HG03280 (cell line): Measurements from ENCODE around the gene HDAC8.
"Not testable (repeated sequence)": the region's sequence is repeated elsewhere in the genome, so short reads cannot be mapped to it uniquely, and the experiment has no call there.

Source experiments
- ATAC-seq: cut with Tn5 transposase; IDR thresholded peaks from one replicate; pipeline ENCODE4 v1.9.1; 2021; ENCODE audit warnings: mild to moderate bottlenecking, moderate library complexity; ENCODE audit not compliant: unreplicated experiment

Gene HDAC8

GRCh38 chrX:72465889-72466288 lies 106.8 kb downstream of the HDAC8 start:
- ATAC-seq: no peak

GRCh38 chrX:72461766-72462165 lies 110.9 kb downstream of the HDAC8 start:
- no peak for ATAC-seq

- ATAC-seq: no peak
Measured at GRCh38 chrX:72461288-72461687, 111.4 kb downstream of the HDAC8 start.

- ATAC-seq: no peak
Measured at GRCh38 chrX:72460715-72461114, 111.9 kb downstream of the HDAC8 start.

- ATAC-seq: not testable (repeated sequence)
Measured at GRCh38 chrX:72449034-72449433, 123.6 kb downstream of the HDAC8 start.

- ATAC-seq: not testable (repeated sequence)
Measured at GRCh38 chrX:72440764-72441163, 131.9 kb downstream of the HDAC8 start.

- ATAC-seq: no peak
Measured at GRCh38 chrX:72436010-72436409, 136.6 kb downstream of the HDAC8 start.

GRCh38 chrX:72430405-72430968 lies 142.2 kb downstream of the HDAC8 start:
- no peak for ATAC-seq

- no peak for ATAC-seq
Measured at GRCh38 chrX:72421797-72422196, 150.8 kb downstream of the HDAC8 start.

- ATAC-seq: no peak
Measured at GRCh38 chrX:72409993-72410392, 162.7 kb downstream of the HDAC8 start.

GRCh38 chrX:72408885-72409284 lies 163.8 kb downstream of the HDAC8 start:
- no peak for ATAC-seq

GRCh38 chrX:72405136-72405535 lies 167.5 kb downstream of the HDAC8 start:
- not testable (repeated sequence) for ATAC-seq

GRCh38 chrX:72402614-72403013 lies 170.0 kb downstream of the HDAC8 start:
- no peak for ATAC-seq

- no peak for ATAC-seq
Measured at GRCh38 chrX:72399816-72400215, 172.8 kb downstream of the HDAC8 start.

GRCh38 chrX:72396117-72396516 lies 176.5 kb downstream of the HDAC8 start:
- ATAC-seq: no peak

- ATAC-seq: no peak
Measured at GRCh38 chrX:72395237-72395636, 177.4 kb downstream of the HDAC8 start.

GRCh38 chrX:72394518-72395170 lies 178.0 kb downstream of the HDAC8 start:
- no peak for ATAC-seq

- no peak for ATAC-seq
Measured at GRCh38 chrX:72393836-72394517, 178.7 kb downstream of the HDAC8 start.

GRCh38 chrX:72392816-72393800 lies 179.5 kb downstream of the HDAC8 start:
- ATAC-seq: no peak

- ATAC-seq: no peak
Measured at GRCh38 chrX:72392042-72392441, 180.6 kb downstream of the HDAC8 start.

GRCh38 chrX:72387247-72387646 lies 185.4 kb downstream of the HDAC8 start:
- ATAC-seq: no peak
